Suppressor macrophage treated with lipopolysaccharide for 1 hour (primary cell): Measurements from ENCODE around the gene PPP1R16B.

Experiments used
- DNase-seq, 3 donors: peaks; one replicate each; pipeline ENCODE4 v3.0.0-alpha.2; 2020 to 2022

The PPP1R16B gene

DNA sequence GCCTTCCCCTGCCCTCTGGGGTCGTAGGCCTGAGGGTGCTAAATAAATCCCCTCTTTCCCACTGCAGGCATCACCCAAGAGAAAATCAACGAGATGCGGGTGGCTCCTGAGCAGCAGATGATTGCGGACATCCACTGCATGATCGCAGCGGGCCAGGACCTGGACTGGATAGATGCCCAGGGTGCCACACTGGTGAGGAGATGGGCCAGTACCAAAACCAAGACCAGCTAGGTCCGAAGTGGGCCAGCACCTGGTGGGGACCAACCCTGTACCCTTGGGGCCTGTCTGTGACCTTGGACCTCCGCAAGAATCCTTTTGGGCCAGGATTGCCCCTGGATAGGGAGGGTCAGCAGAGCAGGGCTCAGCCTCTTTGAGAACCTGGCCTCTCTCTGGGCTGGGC is 97.1 kb downstream of the PPP1R16B start:
- no peak for DNase-seq

DNA sequence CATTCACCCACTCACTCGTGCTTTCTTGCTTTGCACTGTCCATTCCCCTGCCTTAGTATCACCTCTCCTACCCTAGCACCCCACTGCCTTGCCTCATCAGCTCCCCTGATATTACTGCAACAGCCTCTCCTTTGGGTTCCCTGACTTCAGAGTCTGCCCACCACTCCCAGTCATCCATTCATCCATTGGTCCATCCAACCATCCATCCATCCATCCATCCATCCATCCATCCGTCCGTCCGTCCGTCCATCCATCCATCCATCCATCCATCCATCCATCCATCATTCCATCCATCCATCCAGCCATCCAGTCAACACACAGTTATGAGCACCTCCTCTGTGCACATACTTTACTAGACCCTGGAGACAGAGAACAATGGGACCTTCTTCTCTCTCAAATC is 97.8 kb downstream of the PPP1R16B start:
- no peak for DNase-seq

DNA sequence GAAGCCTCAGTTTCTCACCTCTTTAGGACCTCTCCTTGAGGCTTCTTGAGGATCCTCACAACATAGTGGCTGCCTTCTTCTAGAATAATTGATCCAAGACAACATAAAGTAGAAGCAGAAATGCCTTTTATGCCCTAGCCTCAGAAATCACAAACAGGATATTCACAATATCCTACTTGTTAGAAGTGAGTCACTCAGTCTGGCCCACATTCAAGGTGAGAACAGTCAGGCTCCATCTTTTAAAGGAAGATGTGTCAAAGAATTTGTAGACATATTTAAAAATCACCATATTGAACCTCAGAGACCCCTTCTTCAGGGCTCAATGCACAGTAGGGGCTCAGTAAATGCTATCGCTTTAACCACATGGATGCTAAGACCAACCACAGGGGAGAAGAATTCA is 99.9 kb downstream of the PPP1R16B start:
- no peak for DNase-seq

DNA sequence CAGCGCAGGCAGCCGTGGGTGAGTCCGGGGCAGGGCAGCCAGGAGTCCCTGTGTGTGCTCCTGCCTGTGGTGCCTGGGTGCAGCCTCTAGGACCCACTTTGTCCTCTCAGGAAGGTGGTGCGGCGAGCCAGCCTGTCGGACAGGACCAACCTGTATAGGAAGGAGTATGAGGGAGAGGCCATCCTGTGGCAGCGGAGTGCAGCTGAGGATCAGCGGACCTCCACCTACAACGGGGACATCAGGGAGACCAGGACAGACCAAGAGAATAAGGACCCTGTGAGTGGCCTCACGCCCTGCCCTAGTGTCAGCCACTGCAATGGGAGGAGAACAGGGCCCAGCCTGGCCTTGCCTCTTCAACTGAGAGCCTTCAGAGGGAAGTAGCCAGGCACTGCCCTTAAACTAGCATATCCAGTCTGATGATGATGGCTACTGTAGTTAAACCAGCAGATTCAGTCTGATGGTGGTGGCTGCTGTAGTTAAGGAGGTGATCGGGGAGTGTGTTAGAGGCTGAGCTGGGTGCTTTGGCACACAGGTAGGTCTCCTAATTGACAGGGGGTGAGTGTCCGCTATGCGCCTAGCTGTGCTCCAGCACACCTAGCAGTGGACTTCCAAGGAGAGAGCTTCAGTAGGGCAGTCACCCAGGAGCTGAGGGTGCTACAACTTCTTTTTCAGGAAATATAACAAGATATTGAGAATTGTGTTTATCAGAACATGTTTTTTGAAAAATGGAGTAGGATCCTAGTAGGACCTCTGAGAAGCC is 102.6 kb downstream of the PPP1R16B start:
- no peak for DNase-seq

DNA sequence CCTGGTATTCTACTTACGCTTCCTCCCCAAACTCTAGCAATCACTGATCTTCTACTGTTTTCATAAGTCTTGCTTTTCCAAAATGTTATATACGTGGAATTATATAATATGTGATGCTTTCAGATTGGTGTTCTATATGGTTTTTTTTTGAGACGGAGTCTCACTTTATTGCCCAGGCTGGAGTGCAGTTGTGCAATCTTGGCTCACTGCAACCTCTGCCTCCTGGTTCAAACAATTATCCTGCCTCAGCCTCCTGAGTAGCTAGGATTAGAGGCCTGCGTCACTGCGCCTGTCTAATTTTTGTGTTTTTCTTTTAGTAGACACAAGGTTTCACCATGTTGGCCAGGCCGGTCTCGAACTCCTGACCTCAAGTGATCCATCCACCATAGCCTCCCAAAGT is 109.9 kb downstream of the PPP1R16B start:
- DNase-seq, result no peak

DNA sequence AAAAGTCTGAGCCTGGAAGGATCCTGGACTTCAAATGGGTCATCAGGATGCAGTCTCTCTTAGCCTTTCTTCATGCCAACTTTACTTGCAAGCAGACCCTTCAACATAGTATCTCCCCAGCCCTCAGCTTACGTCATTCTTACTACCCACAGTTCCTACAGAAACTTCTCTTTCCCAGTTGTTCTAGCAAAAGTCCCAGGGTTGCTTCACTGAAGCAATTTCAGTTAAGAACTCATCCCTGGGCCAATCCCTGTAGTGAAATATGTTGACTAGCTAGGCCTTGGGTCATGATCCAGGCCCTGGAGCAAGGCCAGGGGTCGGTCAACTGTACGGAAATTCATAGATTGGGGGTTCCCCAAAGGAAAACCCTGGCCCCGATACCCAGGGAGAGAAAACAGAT is 112.2 kb downstream of the PPP1R16B start:
- DNase-seq, result peak; percentile 61 to 72 (median 72)

DNA sequence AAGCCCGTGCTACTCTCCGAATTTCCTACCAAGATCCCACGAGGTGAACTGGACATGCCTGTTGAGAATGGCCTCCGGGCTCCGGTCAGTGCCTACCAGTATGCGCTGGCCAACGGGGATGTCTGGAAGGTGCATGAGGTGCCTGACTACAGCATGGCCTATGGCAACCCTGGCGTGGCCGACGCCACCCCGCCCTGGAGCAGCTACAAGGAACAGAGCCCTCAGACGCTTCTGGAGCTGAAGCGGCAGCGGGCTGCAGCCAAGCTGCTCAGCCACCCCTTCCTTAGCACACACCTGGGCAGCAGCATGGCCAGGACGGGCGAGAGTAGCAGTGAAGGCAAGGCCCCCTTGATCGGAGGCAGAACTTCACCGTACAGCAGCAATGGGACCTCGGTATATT is 112.7 kb downstream of the PPP1R16B start:
- no peak for DNase-seq

DNA sequence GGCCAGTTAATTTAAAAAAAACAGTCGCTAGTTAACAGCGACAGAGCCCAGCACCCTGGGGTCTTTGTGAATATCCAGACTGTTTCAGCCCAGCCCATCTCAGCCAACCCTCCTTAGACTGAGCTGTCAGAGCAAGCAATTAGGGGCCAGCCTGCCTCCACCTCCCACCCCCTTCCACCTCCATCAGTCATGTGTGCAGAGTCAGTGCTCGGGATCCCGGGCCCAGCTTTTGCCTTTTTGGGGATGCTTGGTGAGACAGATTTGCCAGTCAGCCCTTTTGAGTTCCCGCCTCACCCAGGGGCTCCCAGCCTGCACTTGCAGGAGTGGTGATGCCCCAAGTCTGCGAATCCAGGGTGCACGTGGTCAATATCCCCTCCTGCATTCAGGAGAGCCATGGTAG is 114.2 kb downstream of the PPP1R16B start:
- no peak for DNase-seq

DNA sequence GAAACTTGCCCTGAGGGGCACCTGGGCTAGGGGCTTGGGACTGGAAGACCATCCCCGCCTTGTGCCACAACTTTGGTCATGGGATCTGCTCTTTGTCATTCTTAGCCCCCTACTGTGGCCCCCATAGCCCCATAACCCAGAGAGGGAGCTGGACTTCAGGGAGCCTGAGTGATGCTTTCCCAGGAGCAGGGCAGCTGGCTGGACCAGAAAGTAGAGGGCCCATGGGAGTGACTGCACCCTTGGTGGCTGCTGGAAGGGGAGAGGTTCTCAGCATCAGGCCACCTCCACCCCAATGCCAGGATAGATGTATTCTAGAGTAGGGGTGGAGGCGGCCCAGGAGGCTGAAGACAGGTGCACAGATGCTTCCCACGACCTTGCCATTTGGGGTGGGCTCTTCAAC is 114.9 kb downstream of the PPP1R16B start:
- no peak for DNase-seq

DNA sequence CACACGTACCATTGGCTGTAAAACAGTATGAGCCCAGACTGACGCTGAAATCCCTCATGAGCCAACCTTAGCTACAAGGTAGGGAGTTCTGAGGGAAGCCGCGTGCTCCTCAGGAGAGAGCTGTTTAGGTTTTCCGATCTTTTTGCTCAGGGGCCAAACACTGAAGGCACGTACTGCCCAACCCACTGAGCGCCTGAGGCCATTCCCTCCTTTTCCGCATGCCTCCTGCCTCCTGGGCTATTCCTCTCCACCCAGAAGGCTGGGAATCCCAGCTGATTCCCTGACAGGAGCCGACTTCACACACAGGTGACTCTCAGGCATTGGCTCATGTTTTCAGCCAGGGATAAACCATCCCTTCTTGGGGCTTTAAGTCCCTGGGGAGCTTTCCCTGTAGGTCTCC is 115.4 kb downstream of the PPP1R16B start:
- no peak for DNase-seq

DNA sequence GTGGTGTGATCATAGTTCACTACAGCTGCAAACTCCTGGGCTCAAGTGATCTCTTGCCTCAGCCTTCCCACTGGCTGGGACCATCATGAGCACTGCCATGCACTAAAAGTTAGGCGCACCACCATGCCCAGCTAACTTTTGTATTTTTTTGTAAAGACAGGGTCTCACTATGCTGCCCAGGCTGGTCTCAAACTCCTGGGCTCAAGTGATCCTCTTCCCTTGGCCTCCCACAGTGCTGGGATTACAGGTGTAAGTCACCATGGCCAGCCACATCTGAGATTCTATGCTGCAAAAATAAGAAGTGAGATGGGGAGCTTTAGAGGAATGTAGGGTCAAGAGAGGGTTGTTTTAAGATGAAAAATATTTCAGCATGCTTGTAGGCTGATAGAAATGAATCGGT is 119.2 kb downstream of the PPP1R16B start:
- DNase-seq, result no peak

DNA sequence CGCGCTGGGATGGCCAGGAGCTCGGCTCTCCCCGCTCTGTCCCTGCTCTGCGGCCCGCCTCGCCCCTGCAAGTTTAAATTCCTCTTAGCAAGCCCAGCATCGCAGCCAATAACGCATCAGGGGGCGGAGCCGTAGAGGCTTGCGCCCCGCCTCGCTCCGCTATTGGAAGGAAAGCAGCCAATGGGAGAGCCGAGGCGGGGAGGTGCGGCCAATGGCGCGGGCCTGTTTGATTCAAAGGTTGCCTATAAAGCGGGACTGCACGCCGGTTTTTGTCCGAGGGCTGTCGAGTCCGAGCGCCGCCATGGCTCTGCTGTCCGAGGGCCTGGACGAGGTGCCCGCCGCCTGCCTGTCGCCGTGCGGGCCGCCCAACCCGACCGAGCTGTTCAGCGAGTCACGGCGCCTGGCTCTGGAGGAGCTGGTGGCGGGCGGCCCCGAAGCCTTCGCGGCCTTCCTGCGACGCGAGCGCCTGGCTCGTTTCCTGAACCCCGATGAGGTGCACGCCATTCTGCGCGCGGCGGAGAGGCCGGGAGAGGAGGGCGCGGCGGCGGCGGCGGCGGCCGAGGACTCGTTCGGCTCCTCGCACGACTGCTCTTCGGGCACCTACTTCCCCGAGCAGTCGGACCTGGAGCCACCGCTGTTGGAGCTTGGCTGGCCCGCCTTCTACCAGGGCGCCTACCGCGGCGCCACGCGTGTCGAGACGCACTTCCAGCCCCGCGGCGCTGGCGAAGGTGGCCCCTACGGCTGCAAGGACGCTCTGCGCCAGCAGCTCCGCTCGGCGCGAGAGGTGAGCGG is 120.8 kb downstream of the PPP1R16B start, which contains the start of gene FAM83D:
FAM83D (plus strand) TSS at position 276 of the 792 bp plus-strand sequence; CDS start at position 302, 26 bp downstream.
- DNase-seq, result peak; percentile 99

DNA sequence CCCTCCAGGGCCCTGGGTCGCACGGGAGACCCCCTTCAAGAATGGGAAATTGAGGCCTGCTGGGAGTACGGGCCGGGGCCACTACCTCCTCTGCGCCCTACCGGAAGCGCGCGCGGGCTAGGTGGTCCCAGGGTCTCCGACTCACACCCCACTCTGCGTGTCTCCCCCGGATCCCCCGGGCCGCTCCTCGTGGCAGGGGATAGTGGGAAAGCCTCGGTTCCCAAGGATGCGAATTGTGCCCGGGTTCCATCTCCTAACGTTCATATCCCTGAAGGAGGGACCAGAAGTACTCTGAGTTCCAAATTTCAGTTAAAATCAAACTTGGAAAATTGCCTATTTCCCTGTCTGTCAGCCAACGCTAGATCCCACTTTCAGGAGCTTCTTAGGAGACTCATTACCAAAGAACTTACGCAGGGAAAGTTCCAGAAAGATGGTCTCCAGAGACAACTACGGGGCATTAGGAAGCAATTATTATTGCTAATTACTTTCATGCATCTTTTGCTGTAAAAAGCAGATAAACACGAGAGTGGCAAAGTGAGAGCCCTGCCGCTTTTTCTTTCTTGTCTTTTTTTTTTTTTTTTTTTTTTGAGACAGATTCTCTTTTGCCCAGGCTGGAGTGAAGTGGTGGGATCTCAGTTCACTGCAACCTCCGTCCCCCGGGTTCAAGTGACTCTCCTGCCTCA is 121.6 kb downstream of the PPP1R16B start:
- DNase-seq, result no peak

DNA sequence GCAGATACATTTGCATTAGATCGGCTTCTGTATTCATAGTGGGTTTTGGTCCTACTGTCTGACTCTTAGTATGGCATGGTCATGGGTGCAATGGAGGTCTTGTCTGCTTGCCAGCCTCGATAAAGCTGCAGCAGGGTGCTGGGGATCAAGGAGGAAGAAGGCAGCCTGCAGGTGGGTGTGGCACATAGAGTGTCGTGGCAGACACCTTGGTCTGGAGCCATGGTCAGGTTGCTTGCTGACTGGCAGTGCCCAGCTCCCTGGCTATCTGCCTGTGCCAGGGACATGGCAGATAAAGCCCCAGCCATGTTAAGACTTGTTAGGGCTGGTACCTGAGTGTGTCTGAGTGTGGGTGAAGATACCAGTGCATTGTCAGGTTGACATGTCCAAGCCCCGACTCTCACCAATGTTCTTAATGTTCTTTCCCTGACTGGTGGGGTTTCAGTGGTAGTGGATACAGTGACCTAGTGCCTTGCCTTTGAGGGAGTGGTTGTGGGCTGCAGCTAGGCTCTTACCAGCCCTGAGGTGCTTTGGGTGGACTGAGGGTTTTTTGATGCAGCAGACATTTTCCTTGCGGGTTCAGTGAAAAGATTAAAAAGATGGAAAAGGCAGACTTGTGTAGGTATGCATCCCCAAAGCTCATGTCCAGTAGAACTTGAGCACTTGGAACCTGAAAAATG is 122.5 kb downstream of the PPP1R16B start:
- no peak for DNase-seq

DNA sequence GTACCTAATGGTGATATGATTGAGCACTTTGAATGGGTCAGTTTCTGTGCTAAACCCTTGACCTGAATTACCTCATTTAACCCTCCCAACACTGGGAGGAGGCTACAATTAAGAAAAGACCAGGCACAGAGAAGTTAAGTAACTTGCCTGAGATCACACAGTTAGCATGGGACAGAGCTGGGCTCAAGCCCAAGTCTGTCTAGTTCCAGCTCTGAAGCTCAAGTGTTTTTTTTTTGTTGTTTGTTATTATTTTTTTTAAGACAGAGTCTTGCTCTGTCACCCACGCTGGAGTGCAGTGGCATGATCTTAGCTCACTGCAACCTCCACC is 124.7 kb downstream of the PPP1R16B start:
- no peak for DNase-seq

DNA sequence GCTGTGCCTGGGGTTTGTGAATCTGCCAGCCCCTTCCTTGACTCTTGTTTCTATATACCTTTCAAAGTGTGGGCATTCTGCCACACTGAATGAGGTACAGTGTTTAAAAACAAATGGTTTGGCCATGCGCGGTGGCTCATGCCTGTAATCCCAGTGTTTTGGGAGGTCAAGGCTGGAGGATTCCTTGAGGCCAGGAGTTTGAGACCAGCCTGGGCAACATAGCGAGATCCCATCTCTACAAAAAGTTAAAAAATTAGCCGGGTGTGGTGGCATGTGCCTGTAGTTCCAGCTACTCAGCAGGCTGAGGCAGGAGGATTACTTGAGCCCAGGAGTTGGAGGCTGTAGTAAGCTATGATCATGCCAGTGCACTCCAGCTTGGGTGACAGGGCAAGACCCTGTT is 126.5 kb downstream of the PPP1R16B start:
- no peak for DNase-seq

DNA sequence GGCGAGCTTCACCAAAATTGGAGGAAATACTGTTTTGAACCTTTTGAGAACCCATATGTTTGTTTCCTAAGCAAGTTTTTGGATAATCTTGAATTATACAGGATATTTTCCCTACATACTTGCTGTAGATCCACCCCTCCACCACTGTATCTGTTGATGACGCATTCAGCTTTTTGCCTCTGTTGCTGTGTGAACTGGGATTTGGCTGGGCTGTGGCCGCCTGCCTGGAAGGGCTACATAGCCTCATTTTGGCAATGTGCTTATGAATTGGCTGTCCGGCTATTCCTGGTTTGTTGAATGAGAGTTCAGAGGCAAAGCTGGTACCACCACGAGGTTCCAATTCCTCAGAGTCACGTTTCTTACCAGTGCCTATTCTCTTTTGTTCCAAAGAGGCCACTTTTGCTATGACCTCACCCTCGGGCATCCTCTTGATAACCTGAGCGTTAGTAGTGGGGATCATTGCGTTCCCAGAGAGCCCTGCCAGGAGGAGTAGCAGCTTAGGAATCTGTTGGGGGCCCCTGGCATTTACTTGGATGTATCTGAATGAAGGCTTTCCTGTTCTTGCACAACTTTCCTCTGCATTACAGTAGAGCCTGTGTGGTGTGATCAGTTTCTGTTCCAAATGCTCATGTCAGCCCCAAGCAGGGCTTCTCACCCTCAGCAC is 127.1 kb downstream of the PPP1R16B start:
- no peak for DNase-seq

DNA sequence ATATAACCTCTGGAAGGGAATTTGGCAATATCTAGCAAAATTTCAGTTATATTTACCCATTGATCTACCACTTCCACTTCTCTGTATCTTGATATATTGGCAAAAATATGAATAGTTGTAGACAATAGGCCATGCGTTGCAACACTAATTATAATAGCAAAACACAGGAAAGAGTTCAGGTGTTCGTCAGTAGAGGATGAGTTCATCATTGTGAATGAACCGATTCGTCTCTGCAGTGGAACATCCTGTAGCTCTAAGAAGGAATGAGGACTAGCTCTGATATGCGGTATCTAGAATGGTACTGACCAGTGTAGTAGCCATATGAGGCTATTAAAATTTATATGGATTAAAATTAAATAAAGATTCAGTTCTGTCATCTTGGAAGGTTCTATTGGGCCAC is 129.0 kb downstream of the PPP1R16B start:
- DNase-seq, result no peak

DNA sequence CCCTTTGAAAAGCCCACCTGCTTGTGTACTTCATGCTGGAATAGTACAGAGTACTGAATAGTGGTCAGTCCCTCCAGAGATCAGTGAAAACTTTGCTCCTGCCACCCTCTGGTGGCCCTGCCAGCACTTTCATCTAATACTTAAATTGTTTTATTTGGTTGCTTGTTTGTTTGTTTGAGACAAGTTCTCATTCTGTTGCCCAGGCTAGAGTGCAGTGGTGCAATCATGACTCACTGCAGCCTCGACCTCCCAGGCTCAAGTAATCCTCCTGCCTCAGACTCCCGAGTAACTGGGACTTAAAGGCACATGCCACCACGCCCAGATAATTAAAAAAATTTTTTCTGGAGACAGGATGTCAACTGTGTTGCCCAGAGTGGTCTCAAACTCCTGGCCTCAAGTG is 129.8 kb downstream of the PPP1R16B start:
- peak; percentile 4 to 24 (median 6) for DNase-seq

DNA sequence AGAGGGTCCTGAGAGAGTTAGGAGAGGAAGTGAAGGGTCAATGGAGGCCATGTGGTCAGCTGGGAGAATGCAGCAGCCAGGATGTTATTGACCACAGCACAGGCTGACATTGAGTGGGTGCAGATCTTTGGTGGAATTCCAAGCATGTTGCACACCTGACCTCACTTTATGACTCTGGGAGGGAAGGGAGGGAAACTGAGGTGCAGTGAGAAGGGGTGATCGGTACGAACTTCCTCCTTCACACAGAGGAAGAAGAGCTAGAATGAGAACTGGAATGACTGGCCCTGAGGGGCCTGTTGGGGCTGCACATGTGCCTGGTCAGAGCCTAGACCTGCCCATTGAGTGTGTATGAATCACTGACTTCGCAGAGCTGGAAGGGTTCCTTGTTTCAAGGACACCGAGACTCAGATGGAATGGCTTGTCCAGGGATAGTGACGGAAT is 130.5 kb downstream of the PPP1R16B start:
- DNase-seq, result no peak

DNA sequence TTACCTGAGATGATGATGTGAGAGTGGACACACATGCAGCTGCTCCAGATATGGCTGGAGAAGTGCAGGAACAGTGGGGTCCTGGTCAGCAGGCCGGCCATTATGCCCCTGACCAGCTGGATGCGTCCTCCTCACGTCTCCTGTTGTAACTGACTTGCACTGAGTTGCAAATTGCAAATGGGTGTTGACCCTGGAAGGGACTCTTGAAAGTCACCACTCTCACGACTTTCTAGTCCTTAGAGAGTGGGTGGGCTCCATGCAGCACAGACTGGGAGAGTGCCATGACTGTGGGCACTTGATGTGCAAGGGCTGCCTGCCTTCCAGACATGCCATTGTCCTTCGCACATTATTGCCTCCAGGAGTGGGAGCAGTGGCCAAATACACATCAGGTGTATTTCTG is 131.5 kb downstream of the PPP1R16B start:
- DNase-seq, result no peak

DNA sequence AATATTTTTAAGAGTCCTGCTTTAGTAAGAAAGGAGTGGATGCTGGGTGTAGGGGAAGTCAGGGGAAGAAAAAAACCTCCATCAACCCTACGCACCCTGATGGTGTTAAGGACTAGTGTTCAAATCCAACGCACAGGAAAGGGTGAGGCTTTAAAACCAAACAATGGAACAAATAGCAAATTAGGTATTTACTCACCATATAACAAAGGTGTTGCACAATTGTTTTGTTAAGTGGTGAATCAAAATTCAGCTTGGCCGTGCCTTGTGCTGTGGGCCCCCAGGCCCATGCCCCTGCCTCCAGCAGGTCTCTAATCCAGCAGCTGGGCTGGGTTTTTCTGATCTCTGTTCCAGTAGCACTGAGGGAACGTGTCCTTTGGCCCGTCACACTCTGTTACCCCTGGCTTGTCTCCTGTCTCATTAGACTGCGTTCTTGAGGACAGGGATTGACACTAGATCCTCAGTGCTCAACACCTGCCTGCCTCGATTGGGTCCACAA is 132.5 kb downstream of the PPP1R16B start:
- no peak for DNase-seq
